HG03025 (cell line): ENCODE results near the gene TUBGCP6.
A peak's percentile ranks its signal among the peaks of the same experiment; 100 is the strongest.

ENCODE experiments used
- ATAC-seq: cut with Tn5 transposase; IDR thresholded peaks from one replicate; pipeline ENCODE4 v1.9.1; 2021; ENCODE audit warnings: mild to moderate bottlenecking, moderate library complexity; ENCODE audit not compliant: unreplicated experiment, low FRiP score

TUBGCP6 gene

DNA sequence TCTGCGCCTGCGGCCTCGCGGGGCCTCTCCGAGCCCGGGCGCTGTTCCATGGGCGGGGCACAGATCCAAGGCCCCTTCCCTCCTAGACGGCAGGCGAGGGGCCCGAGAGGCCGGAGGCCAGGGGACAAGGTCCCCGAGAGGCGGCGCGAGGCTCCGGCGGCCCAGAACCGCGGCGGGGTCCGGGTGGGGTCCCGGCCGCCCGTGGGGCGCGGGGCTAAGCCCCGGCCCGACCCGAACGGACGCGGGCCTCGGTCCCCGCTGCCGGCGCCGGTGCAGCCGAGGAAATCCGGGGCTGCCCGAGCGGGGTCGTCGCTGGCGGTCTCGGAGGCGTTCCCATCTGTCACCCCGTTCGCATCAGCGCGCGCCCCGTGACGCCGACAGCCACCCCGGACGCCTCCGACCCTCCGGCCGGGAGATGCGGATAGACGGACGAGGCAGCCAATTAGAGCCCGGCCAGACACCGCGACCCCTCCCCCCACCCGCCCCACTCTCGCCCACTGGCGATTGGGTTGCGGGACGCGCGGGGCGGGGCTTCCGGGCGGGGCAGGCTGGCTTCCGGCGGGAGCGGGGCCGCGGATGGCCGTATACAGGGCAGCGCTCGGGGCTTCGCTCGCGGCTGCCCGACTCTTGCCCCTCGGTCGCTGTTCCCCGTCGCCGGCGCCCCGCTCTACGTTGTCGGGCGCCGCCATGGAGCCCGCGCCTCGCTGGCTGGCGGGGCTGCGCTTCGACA lies 44.2 kb downstream of the TUBGCP6 start, which contains the start of gene SELENOO:
Gene SELENOO (plus strand): TSS at position 551 of the 730 bp plus-strand sequence. CDS start 26 bp downstream, at position 577.
- peak; percentile 44 for ATAC-seq

DNA sequence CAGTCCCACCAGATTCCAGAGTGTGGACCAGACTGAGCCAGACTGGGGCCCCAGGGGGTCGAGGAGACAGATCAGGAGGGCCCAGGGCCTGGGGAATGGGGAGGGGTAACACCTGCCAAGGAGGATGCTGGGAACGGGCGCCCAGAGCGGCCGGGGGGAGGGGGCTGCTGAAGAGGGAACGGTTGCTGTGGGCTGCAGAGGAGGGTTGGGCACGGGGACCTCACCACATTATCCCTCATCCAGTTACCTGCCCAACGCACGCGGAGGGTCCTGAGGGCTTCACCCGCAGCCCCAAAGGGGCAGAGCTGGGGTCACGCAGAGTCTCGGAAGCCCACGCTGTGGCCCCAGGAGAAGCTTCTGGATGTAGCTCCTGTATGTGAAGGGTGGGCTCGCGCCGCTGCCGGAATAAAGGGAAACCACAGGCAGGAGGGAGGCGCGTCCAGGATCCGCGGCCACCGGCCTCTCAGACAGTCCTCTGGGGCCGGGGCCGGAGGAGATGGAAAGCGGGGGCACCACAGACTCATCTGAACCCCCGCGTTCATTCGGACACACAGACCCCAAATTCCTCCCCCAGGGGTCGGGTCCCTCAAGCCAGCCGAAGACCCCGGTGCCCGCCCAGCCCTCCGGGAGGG lies 44.9 kb downstream of the TUBGCP6 start:
- ATAC-seq: peak; percentile 3

DNA sequence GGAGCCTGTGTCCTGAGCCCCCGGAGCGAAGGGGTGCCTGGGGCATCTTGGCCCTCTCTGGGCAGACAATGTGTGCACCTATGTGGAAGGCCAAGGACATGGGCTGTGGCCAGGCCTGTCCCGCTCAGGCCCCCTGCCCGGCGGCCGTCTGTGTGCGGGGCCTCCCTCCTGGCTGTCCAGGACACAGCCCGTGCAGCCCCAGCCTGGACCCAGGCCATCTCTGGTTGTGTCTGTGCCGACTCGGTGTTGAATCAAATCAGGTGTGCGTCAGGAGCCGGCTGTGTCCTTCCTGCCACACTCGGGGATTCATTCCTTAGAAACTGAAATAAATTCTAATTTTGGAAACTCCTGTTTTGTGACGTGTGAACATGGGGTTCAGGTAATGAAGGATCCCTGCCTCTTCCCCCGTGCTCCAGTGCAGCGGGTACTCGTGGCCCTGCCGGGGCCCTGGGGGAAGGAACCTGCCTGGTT lies 45.5 kb downstream of the TUBGCP6 start:
- no peak for ATAC-seq

DNA sequence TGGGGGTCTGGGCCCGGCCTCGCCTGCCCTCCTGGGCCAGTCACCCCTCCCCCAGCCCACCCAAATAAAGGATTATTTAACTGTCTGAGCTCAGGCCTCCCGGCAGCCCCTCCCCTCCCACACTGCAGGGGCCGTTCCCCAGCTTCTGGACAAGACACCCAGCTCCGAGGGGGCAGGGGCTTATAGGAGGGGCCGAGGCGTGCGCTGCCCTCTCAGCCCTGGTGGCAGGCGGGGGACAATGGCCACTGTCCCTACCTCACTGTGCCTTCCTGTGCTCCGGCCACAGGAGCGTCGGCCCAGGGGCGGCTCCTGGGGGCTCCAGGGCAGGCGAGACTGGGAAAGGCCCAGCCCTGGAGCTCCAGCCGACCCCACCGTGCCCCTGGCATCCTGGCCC lies 46.2 kb downstream of the TUBGCP6 start:
- no peak for ATAC-seq

DNA sequence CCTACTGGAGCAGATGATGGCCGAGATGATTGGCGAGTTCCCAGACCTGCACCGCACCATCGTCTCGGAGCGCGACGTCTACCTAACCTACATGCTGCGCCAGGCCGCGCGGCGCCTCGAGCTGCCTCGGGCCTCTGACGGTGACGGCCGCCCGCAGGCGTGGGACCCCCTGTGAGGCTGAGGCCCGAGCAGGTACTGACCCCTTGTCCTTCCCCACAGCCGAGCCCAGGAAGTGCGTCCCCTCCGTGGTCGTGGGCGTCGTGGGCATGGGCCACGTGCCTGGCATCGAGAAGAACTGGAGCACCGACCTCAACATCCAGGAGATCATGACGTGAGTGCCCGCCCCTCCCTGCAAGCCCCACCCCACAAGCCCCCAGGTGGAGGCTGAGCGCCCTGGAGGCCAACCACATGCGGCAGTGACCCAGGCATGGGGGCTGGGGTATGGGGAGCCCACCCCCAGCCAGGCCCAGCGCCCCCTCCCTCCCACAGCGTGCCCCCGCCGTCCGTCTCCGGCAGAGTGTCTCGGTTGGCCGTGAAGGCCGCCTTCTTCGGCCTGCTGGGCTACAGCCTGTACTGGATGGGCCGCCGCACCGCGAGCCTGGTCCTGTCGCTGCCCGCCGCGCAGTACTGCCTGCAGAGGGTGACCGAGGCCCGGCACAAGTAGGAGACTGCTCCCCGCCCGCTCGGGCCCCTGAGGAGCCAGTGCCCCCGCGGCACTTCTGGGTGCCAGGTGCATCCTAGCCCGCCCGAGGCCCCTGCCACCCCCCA lies 46.8 kb downstream of the TUBGCP6 start:
- ATAC-seq: no peak

DNA sequence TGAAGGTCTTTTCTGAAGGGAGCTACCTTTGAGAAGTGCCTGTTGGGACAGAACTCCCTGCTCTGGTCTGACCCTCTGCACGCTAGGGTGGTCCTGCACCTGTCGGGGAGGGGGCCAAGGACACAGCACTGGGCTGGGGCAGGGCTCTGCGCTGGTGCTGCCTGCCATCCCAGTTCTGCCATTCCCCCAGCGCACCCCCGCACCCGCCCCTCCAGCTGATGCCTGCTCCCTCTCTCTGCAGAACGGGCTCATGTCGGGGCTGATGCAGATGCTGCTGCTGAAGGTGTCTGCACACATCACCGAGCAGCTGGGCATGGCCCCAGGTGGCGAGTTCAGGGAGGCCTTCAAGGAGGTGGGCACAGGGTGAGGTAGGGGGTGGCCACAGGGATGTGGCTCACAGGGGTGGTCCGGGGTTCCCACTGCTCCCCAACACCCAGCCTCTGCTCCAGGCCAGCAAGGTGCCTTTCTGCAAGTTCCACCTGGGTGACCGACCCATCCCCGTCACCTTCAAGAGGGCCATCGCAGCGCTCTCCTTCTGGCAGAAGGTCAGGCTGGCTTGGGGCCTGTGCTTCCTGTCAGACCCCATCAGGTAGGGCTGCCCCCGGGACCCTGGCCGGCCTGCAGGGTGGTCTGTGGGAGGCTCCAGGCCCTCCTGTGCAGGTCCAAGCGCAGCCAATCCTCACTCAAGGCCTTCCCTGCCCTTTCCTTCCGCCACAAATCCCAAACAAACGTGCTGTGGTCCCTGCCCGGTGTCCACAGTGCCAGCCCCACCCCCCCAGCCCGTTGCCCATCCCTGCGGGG lies 47.6 kb downstream of the TUBGCP6 start:
- no peak for ATAC-seq

DNA sequence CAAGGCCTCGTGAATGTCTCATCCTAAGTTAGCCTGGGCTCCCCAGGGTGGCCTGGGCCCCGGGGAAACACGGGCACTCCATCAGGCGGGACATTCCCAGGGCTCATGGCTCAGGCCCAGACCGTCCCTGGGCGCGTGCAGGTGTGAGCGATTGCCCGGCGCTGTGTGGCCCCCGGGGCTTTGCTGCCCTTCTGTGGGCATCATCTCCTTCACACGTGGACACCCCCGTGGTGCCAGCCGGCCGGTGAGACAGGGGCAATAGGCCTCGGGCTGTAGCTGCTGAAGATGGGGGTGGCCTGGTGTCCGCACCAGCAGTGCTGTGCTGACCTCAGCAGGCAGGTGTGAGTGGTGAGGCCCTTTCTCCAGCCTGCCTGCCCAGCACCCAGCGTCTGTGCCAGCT lies 48.6 kb downstream of the TUBGCP6 start:
- no peak for ATAC-seq

DNA sequence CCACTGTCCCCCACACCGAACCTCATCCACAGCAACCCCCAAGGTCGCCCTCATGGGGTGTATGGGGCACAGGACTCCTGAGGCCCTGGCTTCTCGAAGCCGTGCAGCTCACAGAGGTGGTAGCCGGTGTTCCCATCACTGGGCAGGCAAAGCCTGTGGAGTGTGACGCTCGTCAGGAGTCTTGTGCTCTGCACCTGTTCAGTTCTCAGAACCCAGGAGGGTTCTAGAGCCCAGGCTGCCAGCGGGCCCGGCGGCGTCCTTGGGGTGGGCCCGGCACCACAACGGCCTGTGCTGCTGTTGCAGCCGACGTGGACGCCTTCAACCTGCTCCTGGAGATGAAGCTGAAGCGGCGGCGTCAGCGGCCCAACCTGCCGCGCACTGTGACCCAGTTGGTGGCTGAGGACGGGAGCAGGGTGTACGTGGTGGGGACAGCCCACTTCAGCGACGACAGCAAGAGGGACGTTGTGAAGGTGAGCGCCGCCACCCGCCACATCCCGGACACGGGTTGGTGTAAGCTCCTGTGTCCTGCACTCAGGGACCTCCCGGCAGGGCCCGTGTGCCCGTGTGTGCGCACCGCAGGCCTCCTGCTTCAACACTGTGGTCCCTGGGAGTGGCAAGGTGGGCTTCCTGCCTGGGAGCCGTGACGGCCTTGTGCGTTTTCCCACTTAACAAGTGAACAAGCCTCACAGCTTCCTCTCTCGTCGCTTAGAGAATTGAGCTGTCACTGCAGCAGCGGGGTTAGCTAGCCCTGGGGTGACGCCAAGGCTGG lies 50.6 kb downstream of the TUBGCP6 start:
- ATAC-seq: no peak

DNA sequence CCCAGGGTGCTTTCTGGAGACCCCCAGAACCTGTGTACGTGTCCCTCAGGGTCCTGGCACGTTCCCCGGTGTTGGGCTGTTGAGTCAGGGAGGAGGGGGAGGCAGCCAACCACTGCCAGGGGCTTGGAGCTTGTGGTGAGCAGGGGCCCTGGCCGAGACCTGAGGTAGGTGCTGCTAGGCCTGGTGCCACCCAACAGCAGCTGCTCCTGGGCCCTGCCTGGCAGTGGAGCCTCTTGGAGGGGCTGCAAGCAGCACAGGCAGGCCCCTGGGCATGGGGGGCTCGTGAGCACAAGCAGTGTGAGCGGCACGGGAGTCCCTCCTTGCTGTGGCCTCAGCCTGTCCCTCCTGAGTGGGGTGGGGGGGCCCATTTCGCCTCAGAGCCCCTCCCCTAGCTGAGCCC lies 51.2 kb downstream of the TUBGCP6 start:
- no peak for ATAC-seq

DNA sequence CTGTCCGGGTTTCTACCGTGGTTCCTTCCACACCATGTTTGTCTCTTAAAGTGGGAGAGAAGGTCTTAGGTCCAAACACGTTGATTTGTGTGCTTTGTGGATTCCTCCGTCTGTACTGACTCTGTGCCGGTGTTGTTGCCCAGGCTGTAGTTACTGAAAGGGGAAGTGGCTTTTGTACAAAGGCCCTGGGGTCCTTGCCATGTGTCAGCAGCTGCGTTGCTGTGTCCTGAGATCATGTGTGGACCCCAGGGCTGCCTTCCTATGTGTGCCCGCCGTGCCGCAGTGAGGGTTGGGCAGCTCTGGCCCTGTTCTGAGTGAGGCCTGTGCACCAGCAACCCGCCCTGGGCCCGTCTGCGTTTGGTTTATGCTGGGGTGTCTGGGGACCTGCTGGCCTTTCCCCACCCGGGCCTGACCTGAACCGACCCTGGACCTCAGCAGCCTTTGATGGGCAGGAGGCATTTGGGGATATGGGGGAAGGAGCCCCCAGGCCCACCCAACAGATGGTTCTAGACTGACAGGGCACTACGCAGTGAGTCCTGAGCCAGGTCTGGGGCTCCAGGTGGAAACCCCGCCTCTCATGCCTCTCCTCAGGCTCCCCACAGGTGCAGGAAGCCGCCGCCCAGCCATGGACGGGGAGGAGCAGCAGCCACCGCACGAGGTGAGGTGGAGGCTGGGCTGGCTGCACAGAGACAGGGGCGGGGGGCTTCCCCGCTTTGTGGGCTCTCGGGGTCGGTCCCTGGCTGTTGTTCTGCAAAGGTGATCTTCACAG lies 52.2 kb downstream of the TUBGCP6 start:
- no peak for ATAC-seq

DNA sequence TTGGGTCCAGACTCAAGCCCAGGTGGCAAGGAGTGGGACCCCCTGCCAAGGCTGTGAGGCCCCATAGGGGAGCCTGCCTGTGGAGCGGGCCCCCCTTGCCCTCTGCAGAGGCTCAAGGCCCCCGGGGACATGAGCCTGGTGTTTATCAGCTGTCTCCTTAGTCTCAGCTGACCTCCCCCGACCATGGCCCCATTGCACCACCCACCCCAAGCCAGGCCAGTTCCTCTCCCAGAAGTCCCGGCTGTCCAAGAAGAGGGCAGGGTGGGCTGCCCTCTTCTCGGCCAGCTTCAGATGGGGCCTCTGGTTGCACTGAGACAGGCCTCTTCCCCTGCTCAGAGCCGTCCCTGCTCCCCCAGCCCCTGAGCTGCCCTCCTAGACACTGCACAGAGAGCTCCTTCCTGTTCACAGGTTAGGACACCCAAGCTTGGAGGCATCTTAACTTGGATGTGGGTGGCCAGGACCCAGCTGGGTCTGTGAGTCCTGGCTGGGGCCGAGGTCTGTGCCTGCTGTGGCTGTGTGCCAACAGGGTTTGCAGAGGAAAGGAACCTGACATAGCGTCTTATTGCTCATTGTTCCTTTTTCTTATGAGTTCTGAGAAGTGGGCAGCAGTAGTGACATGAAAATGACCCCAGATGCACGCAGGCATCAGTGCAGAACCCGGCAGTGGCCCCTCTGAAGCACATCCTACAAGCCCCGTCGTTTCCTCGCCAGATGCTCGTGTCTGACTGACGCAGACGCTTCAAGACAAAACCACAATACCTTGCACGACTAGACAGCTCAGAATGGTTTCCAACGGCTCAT lies 53.7 kb downstream of the TUBGCP6 start:
- ATAC-seq: no peak

DNA sequence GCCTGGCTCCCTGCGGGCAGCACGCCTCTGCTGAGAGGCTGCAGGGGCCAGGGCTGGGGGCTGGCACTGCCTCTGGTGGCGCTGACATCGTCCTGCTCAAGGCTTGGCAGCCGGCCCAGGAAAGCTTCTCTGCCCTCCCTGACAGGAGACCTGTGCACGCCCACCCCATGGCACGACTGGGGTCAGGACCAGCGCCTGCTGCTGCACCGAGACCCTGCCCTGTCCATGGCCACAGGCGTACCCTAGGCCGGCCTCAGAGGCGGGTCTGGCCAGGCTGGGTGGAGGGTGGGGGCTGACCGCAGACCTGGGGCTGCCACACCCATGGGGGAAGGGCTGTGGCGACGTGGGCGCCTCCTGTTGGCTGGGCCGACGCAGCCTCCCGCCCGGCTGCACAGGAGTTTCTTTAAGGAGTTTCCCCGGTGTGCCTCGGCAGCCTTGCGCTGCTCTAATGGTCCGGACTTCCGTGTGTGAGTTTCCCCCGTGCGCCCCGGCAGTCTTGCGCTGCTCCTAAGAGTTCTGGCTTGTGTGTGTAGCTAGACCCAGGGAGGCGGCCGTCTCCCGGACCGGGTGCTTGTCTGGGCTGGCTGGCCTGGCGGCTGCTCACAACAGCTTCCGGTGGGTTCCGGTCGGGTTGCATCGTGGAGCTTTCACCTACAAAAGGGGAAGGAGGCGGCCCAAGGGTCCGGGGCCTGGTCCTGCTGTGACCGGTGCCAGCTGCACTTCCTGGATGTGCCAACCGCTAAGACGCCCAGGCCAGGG lies 54.5 kb downstream of the TUBGCP6 start:
- ATAC-seq: no peak

DNA sequence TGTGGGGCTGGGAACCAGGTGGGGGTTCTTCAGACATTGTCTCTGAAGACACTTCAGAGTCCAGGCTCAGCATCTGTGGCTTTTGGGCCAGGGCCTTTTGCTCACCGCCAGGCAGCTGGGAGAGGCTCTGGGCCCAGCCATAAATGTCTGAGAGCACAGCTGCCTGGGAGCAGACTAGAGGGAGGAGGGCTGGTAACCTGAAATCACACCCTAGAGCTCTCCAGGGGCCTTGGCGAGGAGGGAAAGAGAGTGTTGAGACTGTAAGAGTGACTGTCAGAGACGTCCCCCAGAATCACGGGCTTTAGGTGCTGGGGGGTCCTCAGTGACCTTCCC lies 55.0 kb downstream of the TUBGCP6 start:
- no peak for ATAC-seq

DNA sequence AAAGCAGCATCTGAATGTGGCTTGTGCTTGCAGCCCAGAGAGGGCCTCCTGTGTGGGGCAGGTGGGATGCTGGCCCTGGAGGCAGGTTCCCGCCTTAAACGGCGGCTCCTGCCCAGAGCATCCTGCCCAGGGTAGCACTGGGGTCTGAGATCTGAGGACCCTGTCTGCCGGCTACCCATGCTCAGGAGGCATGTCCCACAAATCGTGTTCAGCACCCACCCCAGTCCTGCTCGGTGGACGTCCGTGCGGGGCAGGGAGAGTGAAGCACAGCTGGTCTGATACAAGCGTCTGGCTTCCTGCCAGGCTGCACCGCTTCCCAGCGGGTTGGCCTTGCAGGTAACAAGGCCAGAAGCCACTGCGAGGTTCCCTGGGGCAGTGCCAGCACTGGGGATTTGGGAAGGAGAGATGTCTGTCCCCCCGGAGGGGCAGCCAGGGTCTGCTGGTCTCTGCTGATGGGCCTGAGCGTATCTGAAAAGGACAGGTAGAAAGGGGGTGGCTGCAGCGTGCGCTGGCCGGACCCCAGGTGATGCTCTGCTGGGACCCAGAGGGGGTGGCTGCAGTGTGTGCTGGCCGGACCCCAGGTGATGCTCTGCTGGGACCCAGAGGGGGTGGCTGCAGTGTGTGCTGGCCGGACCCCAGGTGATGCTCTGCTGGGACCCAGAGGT lies 55.5 kb downstream of the TUBGCP6 start:
- ATAC-seq: no peak

DNA sequence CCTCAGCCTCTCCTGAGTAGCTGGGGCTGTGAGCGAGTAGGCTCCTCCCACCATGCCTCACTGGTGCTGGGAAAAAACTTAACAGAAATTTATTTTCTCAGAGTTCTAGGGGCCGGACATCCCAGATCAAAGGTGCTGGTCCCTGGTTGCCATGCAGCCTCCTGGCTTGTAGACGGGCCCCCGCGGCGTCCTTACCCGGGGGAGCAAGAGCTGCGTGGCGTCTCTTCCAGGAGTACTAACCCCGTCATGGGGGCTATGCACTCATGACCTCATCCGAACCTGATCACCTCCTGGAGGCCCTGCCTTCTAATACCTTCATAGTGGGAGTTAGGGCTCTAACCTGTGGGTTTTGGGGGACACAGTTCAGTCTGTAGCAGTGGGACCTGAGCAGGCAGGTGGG lies 56.5 kb downstream of the TUBGCP6 start:
- no peak for ATAC-seq

DNA sequence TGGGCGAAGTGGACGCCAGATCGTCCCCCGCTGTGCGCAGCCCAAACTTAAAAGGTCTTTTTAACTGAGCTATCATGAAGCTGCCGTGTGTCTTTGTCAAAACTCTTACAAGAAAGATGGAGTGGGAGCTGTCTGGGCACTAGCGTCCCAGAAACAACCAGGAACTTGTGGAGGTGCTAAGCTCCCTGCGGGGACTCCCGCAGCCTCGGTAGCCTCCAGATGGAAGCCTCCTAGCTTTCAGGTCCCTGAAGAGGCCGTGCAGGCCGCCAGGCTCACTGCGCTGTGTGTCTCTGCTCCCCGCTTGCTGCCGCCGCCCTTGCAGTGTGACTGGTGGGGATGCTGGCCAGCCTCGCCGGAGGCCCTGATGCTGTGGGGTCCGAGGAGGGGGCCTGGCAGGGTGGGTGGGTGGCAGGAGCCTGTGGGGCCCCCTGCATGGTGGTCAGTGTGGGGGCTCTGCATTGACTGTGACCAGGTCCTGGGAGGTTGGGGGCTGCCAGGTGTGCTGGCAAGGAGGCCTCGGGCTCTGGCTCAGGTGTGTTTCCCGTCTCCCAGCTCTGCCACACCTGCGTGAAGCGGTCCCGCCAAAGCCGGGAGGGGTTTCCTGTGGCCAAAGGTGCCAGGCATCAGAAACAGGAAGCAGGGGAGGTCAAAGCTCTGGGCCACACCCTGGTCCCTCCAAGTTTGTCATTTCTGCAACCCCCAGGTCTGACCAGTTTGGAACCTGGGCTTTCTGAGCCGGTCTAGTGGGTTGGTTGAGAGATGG lies 57.9 kb downstream of the TUBGCP6 start:
- no peak for ATAC-seq
